GM04504 (cell line): Measurements from ENCODE around the gene EFEMP1.

Source experiments
- DNase-seq: peaks from one replicate; pipeline ENCODE4 v3.0.0-alpha.2; 2012; ENCODE audit warnings: low read depth

The EFEMP1 gene

DNA sequence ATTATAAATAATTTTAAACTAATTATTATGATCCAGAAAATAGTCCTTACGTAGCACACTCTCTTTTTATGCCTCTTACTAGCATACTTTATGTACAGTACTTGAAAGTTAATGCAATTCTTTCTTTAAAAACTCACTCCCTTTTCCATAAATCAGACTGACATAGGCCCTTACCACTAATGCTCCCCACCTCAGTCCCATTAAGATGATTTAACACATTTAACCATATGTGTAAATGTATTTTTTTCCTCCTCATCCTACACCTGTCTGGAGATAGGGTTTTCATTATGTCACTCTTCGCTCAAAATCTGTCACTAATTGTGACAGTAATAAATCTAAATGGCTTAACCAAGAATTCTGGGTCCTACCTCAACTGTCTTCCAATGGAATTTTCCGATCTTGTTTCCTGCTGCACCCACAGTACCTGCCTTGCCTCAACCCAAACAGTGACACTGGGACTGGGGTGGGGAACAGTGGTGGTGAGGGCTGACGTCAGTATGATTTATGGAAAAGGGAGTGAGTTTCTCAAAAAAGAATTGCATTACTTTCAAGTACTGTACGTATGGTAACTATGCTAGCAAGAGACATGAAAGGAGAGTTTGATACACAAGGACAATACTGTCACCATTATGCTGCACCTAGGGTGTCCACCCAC is 25.1 kb downstream of the EFEMP1 start:
- DNase-seq: no peak

DNA sequence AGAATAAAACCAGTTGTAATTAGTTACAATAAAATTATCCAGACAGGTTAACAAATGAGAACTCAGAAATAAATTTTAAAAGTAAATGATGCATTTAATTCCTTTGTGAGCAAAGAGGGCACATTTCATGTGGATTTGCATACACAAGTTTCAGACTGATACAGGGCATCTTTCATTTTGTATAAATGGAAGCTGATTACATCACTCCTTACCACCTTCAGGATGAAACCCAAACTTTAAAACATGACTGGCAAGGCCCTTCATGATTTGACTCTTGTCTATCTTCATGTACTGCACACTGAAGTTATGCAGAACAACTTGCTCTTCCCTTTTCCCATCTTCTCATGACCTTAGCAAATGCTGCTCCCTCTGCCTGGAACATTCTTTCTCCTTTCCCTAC is 26.9 kb downstream of the EFEMP1 start:
- DNase-seq: no peak

DNA sequence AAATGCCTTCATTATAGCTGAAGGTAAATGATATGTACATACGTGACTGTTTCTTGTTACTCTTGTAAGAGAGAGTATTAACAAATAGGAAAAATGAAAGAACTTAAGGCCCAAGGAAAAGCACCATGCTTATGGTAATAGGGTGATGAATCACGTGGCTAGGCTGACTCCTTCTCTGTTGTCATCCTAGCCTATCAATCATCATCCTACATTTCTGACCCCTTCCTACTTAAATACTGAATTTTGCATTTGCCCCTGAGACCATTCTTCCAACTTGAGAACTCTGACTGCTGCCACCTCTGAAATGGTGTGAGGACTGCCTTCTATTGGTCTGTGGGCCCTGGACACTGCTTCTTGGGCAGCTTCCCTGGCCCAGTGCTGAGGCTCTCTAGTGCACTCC is 28.9 kb downstream of the EFEMP1 start:
- no peak for DNase-seq

DNA sequence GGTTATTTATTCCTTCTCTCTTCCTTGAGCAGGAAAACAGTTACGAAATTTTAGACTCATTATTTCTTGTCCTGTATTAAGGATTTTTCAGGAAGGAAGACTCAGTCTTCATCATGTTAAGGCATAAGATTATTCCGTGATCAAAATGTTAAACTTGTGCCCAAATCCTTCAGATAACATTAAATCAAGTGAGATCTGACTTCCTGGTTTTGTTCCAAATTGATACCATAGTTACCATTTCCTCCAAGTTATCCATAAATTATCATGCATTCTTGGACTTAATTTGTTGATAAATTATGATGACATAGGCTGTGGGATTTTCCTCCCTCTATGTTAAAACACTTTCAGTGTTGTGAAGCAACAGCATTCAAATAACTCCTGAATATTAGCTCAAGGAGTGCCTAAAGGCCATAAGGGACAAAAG is 31.9 kb downstream of the EFEMP1 start:
- DNase-seq: no peak

DNA sequence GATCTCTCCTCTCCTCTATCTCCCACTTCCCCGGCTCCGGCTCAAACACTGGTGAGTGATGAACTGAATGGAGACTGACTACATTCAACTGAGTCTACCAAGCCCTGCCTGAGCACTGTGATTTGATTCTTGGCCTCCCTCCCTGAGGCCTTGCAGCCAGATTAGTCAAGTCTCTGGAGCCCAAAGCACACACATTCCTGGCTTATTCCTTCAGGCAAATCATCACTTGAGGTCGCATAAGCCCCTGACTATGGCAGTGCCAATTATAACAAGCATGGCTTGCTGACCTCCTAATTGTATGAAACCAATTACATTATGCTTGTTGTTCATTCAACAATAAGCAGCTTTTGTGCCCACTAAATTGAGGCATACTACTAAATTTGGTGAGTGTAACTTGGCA is 34.6 kb downstream of the EFEMP1 start:
- DNase-seq: no peak

DNA sequence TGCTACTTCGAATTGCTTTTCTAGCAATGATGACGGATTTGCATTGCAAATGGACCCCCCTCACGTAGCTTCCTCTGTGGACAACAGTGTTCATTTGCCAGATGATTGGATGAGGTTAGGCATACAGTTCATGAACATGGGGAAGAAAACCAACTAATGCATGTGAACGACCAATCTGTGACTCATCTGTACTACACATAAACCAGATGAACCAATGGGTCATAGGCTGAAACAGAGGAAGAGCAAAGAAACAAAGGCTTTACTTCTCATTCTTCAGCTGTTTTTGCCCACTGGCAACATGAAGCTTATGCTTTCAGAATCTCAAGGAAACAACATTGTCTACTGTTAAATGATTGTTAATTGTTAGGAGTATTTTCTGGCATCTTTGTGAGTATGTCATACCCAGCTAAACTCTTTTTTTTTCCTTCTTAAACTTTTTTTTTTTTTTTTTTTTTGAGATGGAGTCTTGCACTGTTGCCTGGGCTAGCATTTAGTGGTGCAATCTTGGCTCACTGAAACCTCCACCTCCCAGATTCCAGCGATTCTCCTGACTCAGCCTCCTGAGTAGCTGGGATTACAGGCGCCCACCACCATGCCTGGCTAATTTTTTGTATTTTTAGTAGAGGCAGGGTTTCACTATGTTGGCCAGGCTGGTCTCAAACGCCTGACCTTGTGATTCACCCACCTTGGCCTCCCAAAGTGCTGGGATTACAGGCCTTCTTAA is 35.5 kb downstream of the EFEMP1 start:
- no peak for DNase-seq

DNA sequence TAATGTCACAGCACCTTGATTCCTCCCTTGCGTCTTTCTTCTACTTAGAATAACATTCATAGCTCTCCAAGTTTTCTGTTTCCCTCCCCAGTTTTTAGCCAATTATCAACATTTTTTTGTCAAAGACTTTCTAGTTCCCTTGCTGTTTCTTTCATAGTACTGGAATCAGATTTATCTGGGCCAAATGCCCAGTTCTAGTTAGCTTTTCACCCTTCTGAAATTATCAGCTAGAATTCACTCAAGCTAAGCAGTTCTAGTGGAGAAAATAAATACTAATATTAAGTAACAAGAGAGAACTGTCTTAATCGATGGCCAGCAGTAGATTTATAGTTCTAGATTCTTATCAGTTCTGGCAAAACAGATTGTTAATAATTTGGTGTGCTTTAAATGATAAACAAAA is 36.2 kb downstream of the EFEMP1 start:
- DNase-seq: no peak

DNA sequence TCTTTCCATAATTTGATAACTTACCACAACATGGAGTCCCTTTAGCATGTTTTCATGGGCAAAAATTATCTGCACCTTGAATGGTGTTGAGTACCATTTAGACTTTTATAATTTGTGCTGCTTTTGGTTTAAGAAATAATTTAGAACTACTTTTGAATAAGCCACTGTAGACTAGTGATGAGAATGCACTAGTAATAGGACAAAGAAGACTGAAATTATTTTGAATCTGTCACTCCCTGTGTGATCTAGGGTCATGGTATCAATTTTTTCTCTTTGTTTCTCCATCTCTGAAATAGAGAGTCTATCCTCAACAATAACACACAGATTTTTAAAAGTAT is 37.7 kb downstream of the EFEMP1 start:
- DNase-seq: no peak

DNA sequence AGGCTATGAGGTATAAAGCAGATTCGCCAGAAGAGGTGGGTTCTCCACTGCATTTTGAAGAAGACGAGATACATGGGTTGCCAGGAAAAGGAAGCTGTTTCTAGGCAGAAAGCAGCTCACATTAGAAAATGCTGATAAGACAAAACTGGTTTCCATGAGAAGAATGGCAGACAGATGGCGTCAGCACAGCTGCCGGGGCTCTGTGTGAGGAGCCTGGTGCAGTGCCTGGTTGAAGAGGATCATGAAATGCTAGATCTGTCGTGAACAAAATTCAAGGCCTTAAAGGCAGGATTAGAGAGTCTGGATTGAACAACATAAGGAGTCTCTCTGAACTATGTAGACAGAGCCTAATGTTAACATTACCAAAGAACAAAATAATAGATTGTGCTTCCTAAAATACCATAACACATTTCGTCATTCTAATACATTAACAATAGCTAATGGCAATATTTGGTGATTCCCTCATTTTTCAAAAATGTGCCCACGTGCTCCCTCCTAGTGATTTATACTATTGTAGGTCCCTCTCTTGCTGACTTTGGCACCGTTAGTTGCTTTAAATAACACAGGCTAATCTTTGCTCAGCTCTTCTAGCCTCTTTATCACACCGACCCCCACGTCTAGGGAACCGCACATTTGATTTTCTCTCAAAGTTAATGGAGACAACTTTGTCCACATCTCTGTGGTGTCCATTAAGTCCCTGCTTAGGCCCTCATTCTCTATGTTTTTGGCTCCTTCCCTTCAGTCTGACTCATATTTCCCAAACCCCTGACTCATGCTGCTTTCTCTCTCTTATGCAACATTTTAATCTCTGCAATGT is 38.2 kb downstream of the EFEMP1 start:
- DNase-seq: peak; percentile 69

DNA sequence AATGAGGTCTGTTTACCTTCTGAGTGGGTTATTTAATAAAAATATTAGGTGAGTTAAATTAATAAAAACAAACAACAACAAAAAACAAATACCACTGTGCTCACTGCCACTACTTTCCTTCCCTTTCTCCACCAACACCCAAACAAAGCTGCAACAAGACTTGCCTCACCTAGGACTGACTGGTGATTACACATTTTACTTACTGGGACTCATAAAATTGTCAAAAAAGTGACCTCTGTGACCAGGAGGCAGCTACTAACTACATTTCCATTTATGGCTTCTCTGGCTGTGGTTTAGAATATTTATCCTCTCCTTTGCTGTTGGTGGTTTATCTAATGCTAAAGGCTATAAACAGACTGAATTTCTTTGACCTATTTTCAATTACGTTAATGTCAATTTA is 39.8 kb downstream of the EFEMP1 start:
- no peak for DNase-seq

DNA sequence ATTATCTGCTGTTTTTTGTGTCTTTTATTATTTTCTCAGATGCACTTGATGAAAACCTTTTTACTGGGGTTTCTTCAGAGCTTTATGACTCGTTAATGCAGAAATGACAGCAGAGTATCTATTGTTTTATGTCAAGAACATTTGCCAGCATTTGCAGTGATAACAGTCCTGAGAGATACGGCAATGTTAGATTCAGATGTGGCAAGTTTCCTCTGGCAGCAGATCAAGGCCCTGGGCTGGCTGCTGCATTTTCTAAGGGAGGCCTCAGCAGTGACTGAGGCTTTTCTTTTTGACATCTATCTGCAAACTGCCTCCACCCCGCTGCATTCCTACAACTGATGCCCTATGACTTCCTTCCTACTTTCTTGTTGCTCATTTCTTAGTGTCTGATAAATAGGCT is 40.2 kb downstream of the EFEMP1 start:
- DNase-seq: no peak

DNA sequence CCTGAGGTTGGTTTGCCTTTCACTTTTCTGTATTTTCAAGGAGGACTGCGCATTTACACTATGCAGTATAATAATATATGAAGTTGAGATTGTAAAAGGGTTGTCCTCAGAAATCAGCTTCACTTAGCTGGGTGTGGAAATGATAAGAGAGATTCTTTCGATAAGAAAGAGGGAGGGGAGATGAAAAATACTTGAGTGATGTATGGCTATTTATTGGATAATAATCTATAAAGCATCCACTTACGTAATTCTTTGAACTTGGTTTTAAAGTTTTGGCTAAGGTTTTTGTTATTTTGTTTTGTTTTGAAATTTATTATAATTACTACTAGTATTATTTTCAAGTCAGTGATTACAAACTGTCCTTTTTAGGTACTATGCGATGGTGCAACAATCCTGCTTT is 40.6 kb downstream of the EFEMP1 start:
- no peak for DNase-seq

DNA sequence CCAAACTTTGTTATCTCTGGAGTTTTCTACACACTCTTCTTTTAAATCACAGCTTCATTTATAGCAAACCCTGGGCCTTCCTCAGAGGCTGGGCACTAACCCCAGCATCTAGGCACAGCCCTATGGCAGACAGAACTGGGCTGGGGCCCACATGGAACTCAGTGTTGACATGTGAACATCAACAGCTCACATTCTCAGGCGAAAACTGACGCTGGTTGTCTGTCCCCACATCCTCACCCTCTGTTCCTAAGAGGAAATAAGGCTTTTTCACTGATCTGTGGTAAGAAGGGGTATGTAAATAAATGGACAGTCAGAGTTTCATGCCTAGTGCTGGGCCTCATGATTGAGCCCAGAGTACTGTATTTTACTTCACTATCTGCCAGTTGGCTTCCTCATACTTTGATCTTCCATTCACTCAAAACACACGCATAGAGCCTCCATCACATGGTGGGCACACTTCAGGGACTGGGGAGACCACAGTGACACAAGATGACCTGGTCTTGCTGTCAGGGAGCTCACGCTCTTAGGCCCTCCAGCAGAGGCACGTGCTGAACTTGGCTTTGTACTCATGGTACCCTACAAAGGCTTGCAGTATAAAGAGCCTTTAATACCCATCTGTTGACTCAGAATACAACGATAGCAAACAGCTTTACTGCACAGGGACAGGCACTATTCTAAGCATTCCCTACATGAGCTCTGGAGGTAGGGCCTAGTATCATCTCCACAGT is 43.0 kb downstream of the EFEMP1 start:
- no peak for DNase-seq

DNA sequence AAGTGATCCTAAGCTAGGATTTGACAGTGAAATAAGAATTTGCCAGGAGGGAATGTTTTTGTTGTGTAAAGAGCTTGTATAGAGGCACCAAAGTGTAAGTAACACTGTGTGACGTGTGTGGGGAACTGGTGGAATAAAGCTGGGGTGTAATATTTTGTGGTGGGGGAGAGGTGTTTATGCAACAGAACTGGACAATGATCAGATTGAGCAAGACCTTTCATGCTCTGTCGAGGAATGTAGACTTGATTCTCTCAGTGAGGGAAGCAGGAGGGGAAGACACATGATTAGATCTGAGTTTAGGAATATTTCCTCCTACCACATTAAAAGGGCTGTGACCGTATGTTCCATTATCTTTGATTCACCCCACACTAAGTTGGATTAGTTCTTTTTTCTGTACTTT is 43.6 kb downstream of the EFEMP1 start:
- DNase-seq: no peak

DNA sequence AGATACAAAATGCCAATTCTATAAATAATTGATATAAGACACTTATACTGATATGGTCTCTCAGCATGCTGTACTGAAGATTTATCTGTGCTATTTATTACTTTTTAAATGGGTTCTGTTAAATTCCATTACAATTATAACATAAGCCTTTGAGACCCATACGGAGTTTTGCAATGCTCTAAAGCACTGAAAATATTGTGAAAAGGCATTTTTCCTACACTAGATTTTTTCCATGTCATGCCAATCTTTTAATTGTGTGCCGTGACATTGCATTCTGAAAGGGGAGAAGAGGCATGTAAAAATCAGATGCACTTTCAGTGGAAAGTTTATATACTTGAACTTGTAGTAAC is 46.5 kb downstream of the EFEMP1 start:
- peak; percentile 72 for DNase-seq

DNA sequence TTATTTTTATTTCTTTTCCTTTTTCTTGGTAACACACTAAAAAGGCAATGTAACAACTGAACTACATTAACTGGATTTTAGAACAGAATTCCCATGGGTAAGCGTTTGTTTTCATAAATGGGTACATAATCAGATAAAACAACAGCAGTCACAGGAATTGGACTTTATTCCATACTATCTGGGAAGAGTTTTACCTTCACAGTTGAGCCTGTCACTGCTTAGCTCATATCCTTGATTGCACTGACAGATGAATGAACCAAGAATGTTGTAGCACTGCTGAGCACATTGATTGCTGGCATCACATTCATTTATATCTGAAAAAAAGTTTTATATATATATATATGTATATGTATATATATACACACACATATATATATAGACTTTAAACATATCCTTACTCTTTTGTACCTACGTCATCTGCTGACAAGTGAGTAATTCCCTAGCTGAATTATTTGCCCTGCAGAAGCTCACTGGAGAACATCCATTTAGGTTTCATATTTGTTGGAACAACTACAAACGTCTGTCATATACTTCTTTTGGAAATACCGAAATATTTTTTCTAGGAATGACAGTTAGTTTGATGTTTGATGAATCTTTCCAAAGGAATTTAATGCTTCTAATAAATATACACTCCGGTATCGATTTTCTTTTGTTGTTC is 47.0 kb downstream of the EFEMP1 start:
- DNase-seq: no peak

DNA sequence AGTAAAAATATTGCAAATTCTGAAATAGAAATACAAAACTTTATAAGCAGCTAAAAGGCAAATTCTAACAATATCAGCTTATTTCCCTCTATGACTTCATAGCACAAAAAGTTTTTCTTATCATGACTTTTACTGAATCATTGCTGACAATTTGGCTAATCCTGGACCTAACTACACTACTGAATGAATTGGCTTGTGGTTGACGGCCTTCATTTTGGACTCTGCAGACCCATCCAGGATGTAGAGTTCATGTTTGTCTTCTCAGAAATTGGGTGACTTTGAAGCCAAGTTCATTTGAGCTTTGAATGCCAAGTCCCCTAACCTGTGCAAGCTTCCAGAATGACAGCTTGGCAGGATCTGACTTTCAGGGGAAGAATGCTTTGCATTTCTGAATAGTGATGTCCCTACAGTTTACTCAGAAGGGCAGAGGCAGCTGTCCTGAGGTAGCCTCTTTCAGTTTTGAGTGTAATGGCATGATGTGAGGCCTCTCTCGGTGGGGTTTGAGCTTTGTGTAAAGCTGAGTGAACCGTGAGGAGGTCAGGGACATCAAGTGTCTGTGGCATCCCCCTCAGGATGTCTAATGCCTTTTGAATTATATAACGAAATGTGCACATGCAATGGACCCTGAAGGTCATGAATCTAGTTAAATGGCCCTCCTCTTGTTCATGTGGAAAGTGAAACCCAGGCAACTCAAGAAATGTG is 48.0 kb downstream of the EFEMP1 start:
- no peak for DNase-seq

DNA sequence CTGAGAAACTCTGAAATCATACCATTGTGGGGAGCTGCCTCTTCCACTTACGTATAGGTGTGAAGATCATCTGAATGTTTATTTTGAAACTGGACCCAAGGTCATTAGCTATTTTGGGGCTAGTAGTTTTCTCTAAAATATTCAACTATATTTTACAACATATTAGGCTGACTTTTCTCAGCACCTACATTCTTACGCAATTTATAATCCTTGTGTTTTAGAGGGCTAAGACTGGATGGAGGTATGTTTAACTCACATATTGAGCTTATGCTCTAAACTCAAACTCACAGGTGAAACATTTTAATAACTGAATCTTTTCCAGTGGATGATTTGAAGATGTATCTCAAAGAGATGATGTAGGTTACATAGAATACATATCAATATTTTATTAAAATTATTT is 49.2 kb downstream of the EFEMP1 start:
- no peak for DNase-seq

DNA sequence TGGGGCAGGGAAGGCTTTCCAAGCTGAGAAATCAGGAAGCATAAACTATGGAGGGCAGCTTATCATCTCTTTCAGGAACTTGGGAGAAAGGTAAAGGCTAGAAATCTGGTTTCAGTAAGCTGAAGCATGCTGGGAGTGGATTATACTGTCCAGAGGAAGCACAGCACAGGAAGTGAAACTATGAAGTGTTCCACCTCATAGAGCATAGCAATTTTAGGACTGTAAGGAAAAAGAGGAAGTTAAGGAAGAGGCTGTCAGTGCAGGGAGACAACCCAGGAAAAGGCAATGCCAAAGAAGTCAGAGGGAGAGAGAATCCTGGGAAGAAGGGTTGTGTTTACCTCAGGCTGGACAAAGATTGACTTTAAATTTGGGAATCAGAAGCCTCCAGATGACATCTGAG is 51.9 kb downstream of the EFEMP1 start:
- DNase-seq: no peak

DNA sequence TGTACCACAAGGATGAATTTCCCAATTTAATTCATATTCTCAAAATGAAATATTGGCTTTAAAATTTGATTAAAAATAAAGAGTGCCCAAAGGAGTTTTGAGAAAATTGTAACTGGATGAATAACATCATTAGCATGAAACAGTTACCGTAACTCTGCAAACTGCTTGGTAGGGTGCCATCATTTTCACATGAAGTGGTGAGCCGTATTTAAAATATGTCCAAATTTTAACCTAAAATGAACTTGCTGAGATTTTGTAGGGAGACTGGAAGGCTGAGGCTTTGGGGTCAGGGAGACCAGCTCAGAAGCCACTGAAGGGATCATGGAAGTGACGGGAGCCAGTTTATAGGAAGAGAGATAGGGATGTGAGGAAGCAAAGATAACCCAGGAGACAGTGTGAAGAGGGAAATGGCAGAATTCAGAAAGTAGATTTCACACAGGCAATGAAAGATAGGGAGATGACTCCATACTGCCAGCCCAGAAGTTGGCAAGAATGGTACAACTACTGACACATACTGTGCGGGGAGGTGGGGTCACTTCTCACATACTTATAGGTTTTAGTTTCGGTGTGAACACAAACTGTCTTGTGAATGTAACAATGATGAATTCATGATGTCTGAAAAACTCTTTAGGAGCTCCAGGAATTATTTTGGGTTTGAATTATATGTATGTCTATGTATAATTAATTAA is 53.8 kb downstream of the EFEMP1 start:
- DNase-seq: no peak
